NK-92 treated with Interleukin-12 subunit alpha and Interleukin-12 subunit beta, amount 100 ng/mL, for 24 hours (cell line): ENCODE data around the gene CREB3L4.
"Not testable (repeated sequence)": the region's sequence is repeated elsewhere in the genome, so short reads cannot be mapped to it uniquely, and the experiment has no call there.

Source experiments
- DNase-seq: peaks from one replicate; lab custom pipeline; 2025; lab: John Stamatoyannopoulos, UW

CREB3L4 gene

GRCh38 chr1:153985941-153986761 lies 18.4 kb downstream of the CREB3L4 start, which contains the start of gene RAB13:
RAB13 (minus strand) TSS chr1:153986339; CDS start chr1:153986236, 103 bp downstream.
- no peak for DNase-seq

GRCh38 chr1:153987621-153988020 lies 19.9 kb downstream of the CREB3L4 start:
- DNase-seq = no peak

- DNase-seq = peak; percentile 83
These were observed 22.9 kb downstream of the CREB3L4 start, which contains the start of gene RPS27 for GRCh38 chr1:153990468-153991150. RPS27 (plus strand) TSS chr1:153990762; CDS start chr1:153990797, 35 bp downstream.

GRCh38 chr1:153991151-153991630 lies 23.5 kb downstream of the CREB3L4 start:
- no peak for DNase-seq

GRCh38 chr1:153991806-153992205 lies 24.1 kb downstream of the CREB3L4 start:
- DNase-seq = no peak

GRCh38 chr1:153995202-153995601 lies 27.5 kb downstream of the CREB3L4 start:
- DNase-seq = no peak

GRCh38 chr1:153995640-153996039 lies 27.9 kb downstream of the CREB3L4 start:
- DNase-seq = no peak

- not testable (repeated sequence) for DNase-seq
These were observed 29.2 kb downstream of the CREB3L4 start for GRCh38 chr1:153996882-153997281.

- DNase-seq = no peak
These were observed 32.7 kb downstream of the CREB3L4 start for GRCh38 chr1:154000420-154000819.

- DNase-seq = no peak
These were observed 38.4 kb downstream of the CREB3L4 start for GRCh38 chr1:154006136-154006535.

- DNase-seq = no peak
These were observed 44.4 kb downstream of the CREB3L4 start for GRCh38 chr1:154012129-154012528.

- not testable (repeated sequence) for DNase-seq
These were observed 44.8 kb downstream of the CREB3L4 start for GRCh38 chr1:154012543-154012942.

GRCh38 chr1:154014154-154014907 lies 46.6 kb downstream of the CREB3L4 start:
- DNase-seq = no peak

GRCh38 chr1:154019269-154019668 lies 51.6 kb downstream of the CREB3L4 start:
- no peak for DNase-seq

- no peak for DNase-seq
These were observed 52.2 kb downstream of the CREB3L4 start for GRCh38 chr1:154019940-154020339.
